Keratinocyte (primary cell): ENCODE results near the gene B3GNT9. TPM values are rescaled to one million over a fixed set of nuclear protein-coding genes. Genes with fewer than 3 reads are reported as not detected.

Experiments used
- DNase-seq: peaks from one replicate; pipeline ENCODE4 v3.0.0-alpha.2; 2011; ENCODE audit warnings: low read depth, missing footprints, low spot score
- FAIRE-seq: peaks from 2 replicates; lab custom pipeline; 2011; peaks lifted over from hg19 to GRCh38; lab: Jason Lieb, UNC
- H2AFZ ChIP-seq: 2 replicates; pipeline ENCODE4 v1.6.0; 2012; ENCODE audit warnings: low read length, control low read depth, inconsistent platforms; ENCODE audit not compliant: control insufficient read depth
- H3K27ac ChIP-seq: 2 replicates; pipeline ENCODE4 v1.5.1; 2011; ENCODE audit warnings: low read length; ENCODE audit not compliant: control insufficient read depth, insufficient read depth
- H3K27me3 ChIP-seq: 3 replicates; pipeline ENCODE4 v1.6.0; 2011; ENCODE audit warnings: low read length; ENCODE audit not compliant: control insufficient read depth, insufficient read depth; ENCODE audit errors: extremely low read depth
- H3K36me3 ChIP-seq, 2 experiments: 2 replicates in 1 of 2; 3 replicates in 1 of 2; pipeline ENCODE4 v1.5.1; 2011; ENCODE audit warnings: low read length in 2 of 2, mild to moderate bottlenecking in 1 of 2; ENCODE audit not compliant: control insufficient read depth in 2 of 2, insufficient read depth in 2 of 2; ENCODE audit errors: extremely low read depth in 1 of 2
- H3K4me1 ChIP-seq: 3 replicates; pipeline ENCODE4 v1.5.1; 2011; ENCODE audit warnings: low read length; ENCODE audit not compliant: control insufficient read depth, insufficient read depth; ENCODE audit errors: extremely low read depth
- H3K4me2 ChIP-seq: 3 replicates; pipeline ENCODE4 v1.6.0; 2011; ENCODE audit warnings: low read depth, low read length; ENCODE audit not compliant: control insufficient read depth, insufficient read depth; ENCODE audit errors: extremely low read depth
- H3K4me3 ChIP-seq, 3 experiments: fragments of 200-600 bp in 1 of 3; sonication (generic) in 1 of 3; 2 replicates in 2 of 3; 3 replicates in 1 of 3; pipeline ENCODE4 v1.5.1; 2011 to 2016; ENCODE audit warnings: low read length in 3 of 3, mild to moderate bottlenecking in 3 of 3, control low read depth in 2 of 3, inconsistent platforms in 1 of 3, low read depth in 1 of 3, mixed read lengths in 1 of 3, mixed run types in 1 of 3, moderate library complexity in 1 of 3; ENCODE audit not compliant: control insufficient read depth in 2 of 3, insufficient read depth in 2 of 3; ENCODE audit errors: extremely low read depth in 1 of 3
- H3K79me2 ChIP-seq: 2 replicates; pipeline ENCODE4 v1.6.0; 2012; ENCODE audit warnings: low read length; ENCODE audit not compliant: control insufficient read depth, insufficient read depth
- H3K9ac ChIP-seq: 3 replicates; pipeline ENCODE4 v1.6.0; 2011; ENCODE audit warnings: low read length; ENCODE audit not compliant: control insufficient read depth, insufficient read depth; ENCODE audit errors: extremely low read depth
- H3K9me1 ChIP-seq: 3 replicates; pipeline ENCODE4 v1.6.0; 2011; ENCODE audit warnings: low read length; ENCODE audit not compliant: control insufficient read depth, insufficient read depth; ENCODE audit errors: extremely low read depth
- H3K9me3 ChIP-seq: 2 replicates; pipeline ENCODE4 v1.5.1; 2012; ENCODE audit warnings: low read depth, low read length; ENCODE audit not compliant: control insufficient read depth
- H4K20me1 ChIP-seq: 3 replicates; pipeline ENCODE4 v1.6.0; 2011; ENCODE audit warnings: low read length; ENCODE audit not compliant: control insufficient read depth, insufficient read depth; ENCODE audit errors: extremely low read depth
- EZH2 ChIP-seq: IDR thresholded peaks from one replicate; pipeline ENCODE4 v1.6.1; 2012; ENCODE audit warnings: inconsistent platforms, mild to moderate bottlenecking, low read length, moderate library complexity
- dilution Hi-C: fragments of 300-500 bp; cut with MboI; formaldehyde crosslinking; loops from one replicate; pipeline ENCODE4 v1.7.0; 2020; ENCODE audit warnings: low sequenced_read_pairs; ENCODE audit not compliant: extremely low pct_ligation_motif_present
- polyA plus RNA-seq, 5 experiments: library from polyadenylated mRNA; depleted of rRNA in 3 of 5; stranded (reverse) in 3 of 5; stranded (forward) in 1 of 5; unstranded in 1 of 5; fragments of >200 nt; gene quantifications; 1 replicate in 1 of 5; 2 replicates in 3 of 5; 3 replicates in 1 of 5; pipeline versions ENCODE4 v1.2.1 to v1.2.3, GENCODE V29; 2011 to 2012; ENCODE audit warnings: missing spikeins in 2 of 5, low read depth in 1 of 5, low replicate concordance in 1 of 5
- TF ChIP-seq, protein P1 (sequence below), 3 experiments: IDR thresholded peaks in 1 of 3; conservative IDR thresholded peaks in 1 of 3; optimal IDR thresholded peaks in 1 of 3; 2 replicates in 2 of 3; 3 replicates in 1 of 3; pipeline versions ENCODE3 to v1.5.1; 2011; ENCODE audit warnings: low read length in 3 of 3, mild to moderate bottlenecking in 3 of 3, moderate library complexity in 2 of 3, control low read depth in 1 of 3, inconsistent platforms in 1 of 3; ENCODE audit not compliant: insufficient read depth in 2 of 3; ENCODE audit errors: extremely low read depth in 1 of 3

The B3GNT9 gene
- polyA plus RNA-seq, 1 donor (not counting 4 experiments of a cell fraction or from before 2014, with no cell fraction given), result 2.6 TPM

DNA sequence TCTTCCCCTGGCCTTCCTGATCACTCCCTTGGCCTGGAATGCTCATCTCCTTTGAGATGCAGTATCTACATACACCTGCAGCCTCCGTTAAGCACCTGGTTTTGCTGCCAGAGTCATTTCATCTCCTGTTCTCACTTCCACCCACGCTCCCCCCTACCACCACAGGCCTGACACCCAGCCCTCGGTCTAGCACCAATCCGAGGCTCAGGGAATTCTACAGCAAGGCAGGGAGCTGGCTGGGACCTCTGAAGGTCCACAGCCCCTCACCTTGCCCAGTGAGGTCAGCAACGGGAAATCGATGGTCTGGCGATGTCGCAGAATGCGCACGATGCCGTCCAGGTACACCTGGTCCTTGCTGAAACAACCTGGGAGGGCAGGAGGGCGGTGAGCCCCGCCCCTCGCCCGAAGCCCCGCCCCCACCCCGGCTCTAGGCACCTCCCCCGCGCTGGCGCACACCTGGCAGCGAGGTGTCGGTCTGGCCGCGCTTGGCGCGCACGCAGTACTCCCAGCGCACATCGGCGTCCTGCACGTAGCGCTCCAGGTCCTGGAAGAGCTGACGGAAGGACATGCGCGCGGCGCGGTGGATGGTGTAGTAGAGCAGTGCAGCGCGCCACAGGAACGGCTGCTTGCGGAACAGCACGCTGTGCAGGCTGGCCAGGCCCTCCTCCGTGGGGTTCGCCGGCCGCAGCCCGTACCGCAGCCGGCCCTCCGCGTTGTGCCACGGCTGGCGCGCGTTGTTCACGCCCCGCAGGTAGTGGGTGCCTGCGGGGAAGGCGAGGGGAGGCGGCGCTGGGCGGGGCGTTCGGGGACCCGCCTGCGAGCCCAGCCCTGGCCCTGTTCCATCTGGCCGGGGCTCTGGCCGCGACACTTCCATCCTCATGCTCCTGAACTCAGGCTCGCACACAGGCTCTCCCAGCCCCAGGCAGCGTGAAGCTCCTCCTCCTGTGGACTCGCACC is 27.2 kb upstream of the B3GNT9 start:
- dilution Hi-C loops, result no loop called here

DNA sequence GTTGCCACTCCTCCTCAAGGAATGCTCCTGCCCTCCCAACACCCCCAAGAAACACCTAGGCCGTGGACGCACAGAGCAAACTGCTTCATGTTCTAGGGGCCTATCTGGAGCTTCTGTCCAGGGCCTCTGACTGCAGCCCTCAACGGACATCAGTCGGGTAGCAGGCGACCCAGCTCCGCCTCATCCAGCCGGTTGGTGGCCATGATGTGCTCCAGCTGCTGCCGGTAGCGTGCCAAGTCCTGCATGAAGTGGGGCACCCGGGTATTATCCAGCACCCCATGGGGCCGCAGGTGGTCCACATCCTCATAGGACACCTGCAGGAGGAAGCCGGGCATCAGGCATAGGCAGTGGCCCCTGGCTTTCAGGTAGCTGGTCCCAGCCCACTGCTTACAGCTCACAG is 25.9 kb upstream of the B3GNT9 start:
- no peaks in the 10 kb centered on the region for H3K9me3 ChIP-seq
- no peak overlapping the region for H3K9ac ChIP-seq
- H3K4me3 ChIP-seq, result no peak overlapping the region
- H3K79me2 ChIP-seq, result no peaks in the 10 kb centered on the region
- H2AFZ ChIP-seq, result no peak overlapping the region
- dilution Hi-C loops, result no loop called here
- DNase-seq (no peak), FAIRE-seq (no peak)
- peaks cover 0 to 3% of the 10 kb centered on the region in 2 experiments for H3K36me3 ChIP-seq
- peaks cover 46% of the 10 kb centered on the region for H3K4me1 ChIP-seq
- TF ChIP-seq, protein P1, sequence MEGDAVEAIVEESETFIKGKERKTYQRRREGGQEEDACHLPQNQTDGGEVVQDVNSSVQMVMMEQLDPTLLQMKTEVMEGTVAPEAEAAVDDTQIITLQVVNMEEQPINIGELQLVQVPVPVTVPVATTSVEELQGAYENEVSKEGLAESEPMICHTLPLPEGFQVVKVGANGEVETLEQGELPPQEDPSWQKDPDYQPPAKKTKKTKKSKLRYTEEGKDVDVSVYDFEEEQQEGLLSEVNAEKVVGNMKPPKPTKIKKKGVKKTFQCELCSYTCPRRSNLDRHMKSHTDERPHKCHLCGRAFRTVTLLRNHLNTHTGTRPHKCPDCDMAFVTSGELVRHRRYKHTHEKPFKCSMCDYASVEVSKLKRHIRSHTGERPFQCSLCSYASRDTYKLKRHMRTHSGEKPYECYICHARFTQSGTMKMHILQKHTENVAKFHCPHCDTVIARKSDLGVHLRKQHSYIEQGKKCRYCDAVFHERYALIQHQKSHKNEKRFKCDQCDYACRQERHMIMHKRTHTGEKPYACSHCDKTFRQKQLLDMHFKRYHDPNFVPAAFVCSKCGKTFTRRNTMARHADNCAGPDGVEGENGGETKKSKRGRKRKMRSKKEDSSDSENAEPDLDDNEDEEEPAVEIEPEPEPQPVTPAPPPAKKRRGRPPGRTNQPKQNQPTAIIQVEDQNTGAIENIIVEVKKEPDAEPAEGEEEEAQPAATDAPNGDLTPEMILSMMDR (optimal IDR thresholded peaks at IDR 0.05 in 1 of 3, IDR thresholded peaks at IDR 0.05 in 1 of 3, conservative IDR thresholded peaks at IDR 0.05 in 1 of 3; ENCODE audit: extremely low read depth in 1 of 3, insufficient read depth in 2 of 3, low read length in 3 of 3), result no peak
- TF ChIP-seq EZH2, result no peak
- H3K27me3 ChIP-seq, result no peaks in the 10 kb centered on the region
- no peaks in the 10 kb centered on the region for H3K9me1 ChIP-seq
- H3K4me2 ChIP-seq, result no peak overlapping the region
- H4K20me1 ChIP-seq, result no peaks in the 10 kb centered on the region
- H3K27ac ChIP-seq, result no peak overlapping the region

More for the DNA sequence above, 27.2 kb upstream of the B3GNT9 start:
- no peaks in the 10 kb centered on the region for H3K27me3 ChIP-seq
- H3K36me3 ChIP-seq, result peaks cover 0 to 3% of the 10 kb centered on the region in 2 experiments
- H3K4me2 ChIP-seq, result peak overlapping the region; percentile 75
- H3K9ac ChIP-seq, result peak overlapping the region; percentile 44
- H4K20me1 ChIP-seq, result no peaks in the 10 kb centered on the region
- no peak overlapping the region for H3K27ac ChIP-seq
- peak overlapping the region; percentile 58 for H2AFZ ChIP-seq
- DNase-seq, result no peak
- no peaks in the 10 kb centered on the region for H3K9me1 ChIP-seq
- no peaks in the 10 kb centered on the region for H3K9me3 ChIP-seq
- TF ChIP-seq, protein P1 (optimal IDR thresholded peaks at IDR 0.05 in 1 of 3, IDR thresholded peaks at IDR 0.05 in 1 of 3, conservative IDR thresholded peaks at IDR 0.05 in 1 of 3; ENCODE audit: extremely low read depth in 1 of 3, insufficient read depth in 2 of 3, low read length in 3 of 3), result peak in 2 of 3 experiments; percentile 8 to 19
- TF ChIP-seq EZH2, result no peak
- FAIRE-seq, result peak; percentile 17
- peaks cover 57% of the 10 kb centered on the region for H3K4me1 ChIP-seq
- peaks cover 6% of the 10 kb centered on the region for H3K79me2 ChIP-seq
- H3K4me3 ChIP-seq, result peak overlapping the region; percentile 35 to 48 (median 48)
